ENCODE measurements around the gene ASXL1.
"Not testable (repeated sequence)": the region's sequence is repeated elsewhere in the genome, so short reads cannot be mapped to it uniquely, and the experiment has no call there.

Gene ASXL1

GRCh38 chr20:32458061-32458836 is 100.1 kb downstream of the ASXL1 start:
- no peak for DNase-seq
- in situ Hi-C loops (cut with MboI; ENCODE audit: low pct_unique_long_range_greater_than_20kb, low sequenced_read_pairs): no loop called here

GRCh38 chr20:32458837-32459220 is 100.7 kb downstream of the ASXL1 start:
- in situ Hi-C loops (cut with MboI; ENCODE audit: low pct_unique_long_range_greater_than_20kb, low sequenced_read_pairs): no loop called here
- no peak for DNase-seq

- in situ Hi-C loops (cut with MboI; ENCODE audit: low pct_unique_long_range_greater_than_20kb, low sequenced_read_pairs): no loop called here
- no peak for DNase-seq
Observed at GRCh38 chr20:32460231-32460630, 102.1 kb downstream of the ASXL1 start.

GRCh38 chr20:32460683-32461320 is 102.7 kb downstream of the ASXL1 start:
- no peak for DNase-seq
- in situ Hi-C loops (cut with MboI; ENCODE audit: low pct_unique_long_range_greater_than_20kb, low sequenced_read_pairs): no loop called here

- DNase-seq: no peak
- in situ Hi-C loops (cut with MboI; ENCODE audit: low pct_unique_long_range_greater_than_20kb, low sequenced_read_pairs): no loop called here
Observed at GRCh38 chr20:32461836-32462600, 103.9 kb downstream of the ASXL1 start.

- in situ Hi-C loops (cut with MboI; ENCODE audit: low pct_unique_long_range_greater_than_20kb, low sequenced_read_pairs): no loop called here
- DNase-seq: no peak
Observed at GRCh38 chr20:32462900-32463641, 104.9 kb downstream of the ASXL1 start.

- DNase-seq: no peak
- in situ Hi-C loops (cut with MboI; ENCODE audit: low pct_unique_long_range_greater_than_20kb, low sequenced_read_pairs): no loop called here
Observed at GRCh38 chr20:32463642-32464400, 105.7 kb downstream of the ASXL1 start.

GRCh38 chr20:32464401-32465091 is 106.4 kb downstream of the ASXL1 start:
- in situ Hi-C loops (cut with MboI; ENCODE audit: low pct_unique_long_range_greater_than_20kb, low sequenced_read_pairs): no loop called here
- DNase-seq: no peak

GRCh38 chr20:32465092-32465900 is 107.2 kb downstream of the ASXL1 start:
- in situ Hi-C loops (cut with MboI; ENCODE audit: low pct_unique_long_range_greater_than_20kb, low sequenced_read_pairs): no loop called here
- DNase-seq: no peak

GRCh38 chr20:32465901-32466675 is 108.0 kb downstream of the ASXL1 start:
- in situ Hi-C loops (cut with MboI; ENCODE audit: low pct_unique_long_range_greater_than_20kb, low sequenced_read_pairs); DNase-seq: not testable (repeated sequence)

GRCh38 chr20:32466739-32467505 is 108.8 kb downstream of the ASXL1 start:
- in situ Hi-C loops (cut with MboI; ENCODE audit: low pct_unique_long_range_greater_than_20kb, low sequenced_read_pairs): no loop called here
- no peak for DNase-seq

GRCh38 chr20:32467506-32468312 is 109.6 kb downstream of the ASXL1 start:
- no peak for DNase-seq
- in situ Hi-C loops (cut with MboI; ENCODE audit: low pct_unique_long_range_greater_than_20kb, low sequenced_read_pairs): no loop called here

GRCh38 chr20:32468313-32468640 is 110.1 kb downstream of the ASXL1 start:
- DNase-seq: no peak
- in situ Hi-C loops (cut with MboI; ENCODE audit: low pct_unique_long_range_greater_than_20kb, low sequenced_read_pairs): no loop called here

- DNase-seq: no peak
- in situ Hi-C loops (cut with MboI; ENCODE audit: low pct_unique_long_range_greater_than_20kb, low sequenced_read_pairs): no loop called here
Observed at GRCh38 chr20:32468860-32469259, 110.7 kb downstream of the ASXL1 start.

- in situ Hi-C loops (cut with MboI; ENCODE audit: low pct_unique_long_range_greater_than_20kb, low sequenced_read_pairs): no loop called here
- peak; percentile 56 for DNase-seq
Observed at GRCh38 chr20:32470025-32470861, 112.1 kb downstream of the ASXL1 start.
